ENCODE measurements around the gene ADPRHL1. TPM values are rescaled to one million over a fixed set of nuclear protein-coding genes. Genes with fewer than 3 reads are reported as not detected.

The ADPRHL1 gene
- total RNA-seq, 1 experiment from 2014 or later = 2.7 TPM

DNA sequence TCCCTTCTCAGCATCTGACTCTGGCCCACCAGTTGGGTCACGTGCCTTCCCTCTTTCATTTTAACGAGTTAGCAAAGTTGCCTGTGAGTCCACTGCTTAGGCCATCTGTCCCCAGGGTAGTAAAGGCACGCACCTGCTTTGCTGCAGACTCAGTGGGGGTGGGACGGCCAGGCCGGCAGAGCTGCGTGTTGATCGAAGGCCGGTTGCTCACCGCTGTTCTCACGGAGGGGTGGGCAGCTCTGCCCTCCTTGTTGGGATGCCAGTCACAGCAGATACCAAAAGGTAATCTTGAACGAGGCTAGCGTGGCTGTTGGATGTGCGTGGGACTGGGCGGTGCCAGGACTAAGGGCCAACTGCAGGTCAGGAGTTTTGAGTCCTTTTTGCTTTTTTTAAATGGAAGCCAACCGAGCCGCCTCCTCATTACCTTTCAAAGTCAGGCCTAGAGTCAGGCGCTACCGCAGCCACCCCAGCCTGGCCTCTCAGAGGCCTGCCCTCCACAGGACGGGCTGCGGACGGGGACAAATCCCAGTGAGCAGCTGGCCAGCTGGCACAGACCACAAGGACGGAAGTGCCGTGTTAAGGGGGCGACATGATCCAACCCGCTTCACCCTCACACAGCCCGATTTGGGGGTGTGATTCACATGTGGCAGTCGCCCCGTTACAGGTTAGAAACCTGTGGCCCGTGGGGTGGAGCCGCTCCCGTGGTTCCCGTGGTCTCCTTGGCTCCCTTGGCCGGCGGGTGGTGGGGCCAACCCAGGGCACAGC, 20.6 kb downstream of the ADPRHL1 start:
- no peak overlapping the region for H3K4ac ChIP-seq (ENCODE audit: low read depth, low read length)
- no peak overlapping the region for H3K18ac ChIP-seq (ENCODE audit: insufficient read length, low read depth, low read length)
- no peak overlapping the region for H2AK5ac ChIP-seq (ENCODE audit: insufficient read length, low read length)
- TF ChIP-seq, protein P1, sequence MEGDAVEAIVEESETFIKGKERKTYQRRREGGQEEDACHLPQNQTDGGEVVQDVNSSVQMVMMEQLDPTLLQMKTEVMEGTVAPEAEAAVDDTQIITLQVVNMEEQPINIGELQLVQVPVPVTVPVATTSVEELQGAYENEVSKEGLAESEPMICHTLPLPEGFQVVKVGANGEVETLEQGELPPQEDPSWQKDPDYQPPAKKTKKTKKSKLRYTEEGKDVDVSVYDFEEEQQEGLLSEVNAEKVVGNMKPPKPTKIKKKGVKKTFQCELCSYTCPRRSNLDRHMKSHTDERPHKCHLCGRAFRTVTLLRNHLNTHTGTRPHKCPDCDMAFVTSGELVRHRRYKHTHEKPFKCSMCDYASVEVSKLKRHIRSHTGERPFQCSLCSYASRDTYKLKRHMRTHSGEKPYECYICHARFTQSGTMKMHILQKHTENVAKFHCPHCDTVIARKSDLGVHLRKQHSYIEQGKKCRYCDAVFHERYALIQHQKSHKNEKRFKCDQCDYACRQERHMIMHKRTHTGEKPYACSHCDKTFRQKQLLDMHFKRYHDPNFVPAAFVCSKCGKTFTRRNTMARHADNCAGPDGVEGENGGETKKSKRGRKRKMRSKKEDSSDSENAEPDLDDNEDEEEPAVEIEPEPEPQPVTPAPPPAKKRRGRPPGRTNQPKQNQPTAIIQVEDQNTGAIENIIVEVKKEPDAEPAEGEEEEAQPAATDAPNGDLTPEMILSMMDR (conservative IDR thresholded peaks at IDR 0.05) = no peak
- no peak overlapping the region for H2BK15ac ChIP-seq (ENCODE audit: low read depth, low read length)
- H3K23ac ChIP-seq (ENCODE audit: insufficient read length, low read depth, low read length) = no peak overlapping the region
- Mint-ChIP-seq H3K4me3 (no peak overlapping the region), H3K36me3 (ENCODE audit: insufficient read depth in 1 of 3, low read depth in 3 of 3) (peaks cover 0 to 4% (median 0%) of the 10 kb centered on the region in 3 experiments; a peak in 2 of 7 replicates), H3K9me3 (no peaks in the 10 kb centered on the region), H3K27me3 (ENCODE audit: low read depth) (no peaks in the 10 kb centered on the region), H3K27ac (peak overlapping the region in 1 of 3 experiments; percentile 47; a peak in 1 of 7 replicates), H3K4me1 (peaks cover 0 to 5% of the 10 kb centered on the region in 2 experiments; a peak in 2 of 4 replicates)
- no peaks in the 10 kb centered on the region for H3K4me1 ChIP-seq (ENCODE audit: insufficient read depth, low read length)
- no peak overlapping the region for H3K4me2 ChIP-seq (ENCODE audit: insufficient read depth, insufficient read length, low read length)
- H3K9ac ChIP-seq (ENCODE audit: extremely low read depth, insufficient read length, low read length) = no peak overlapping the region
- no peak overlapping the region for H3K56ac ChIP-seq (ENCODE audit: insufficient read length, low read depth, low read length)
- no peaks in the 10 kb centered on the region for H3K23me2 ChIP-seq (ENCODE audit: insufficient read length, low read depth, low read length, poor library complexity, severe bottlenecking)
- H3K14ac ChIP-seq (ENCODE audit: insufficient read depth, low read length) = no peak overlapping the region; the same call in 1 of the 2 replicates
- H2BK12ac ChIP-seq (ENCODE audit: insufficient read length, low read depth, low read length) = no peak overlapping the region
- DNase-seq = no peak
- no peaks in the 10 kb centered on the region for H4K20me1 ChIP-seq (ENCODE audit: control insufficient read depth, insufficient read depth, insufficient read length)
- H2AFZ ChIP-seq (ENCODE audit: low read length) = no peak overlapping the region
- H4K91ac ChIP-seq (ENCODE audit: insufficient read length, low read depth, low read length) = no peak overlapping the region
- no peaks in the 10 kb centered on the region for H3K9me3 ChIP-seq (ENCODE audit: control insufficient read depth, low read depth, low read length)
- H3T11ph ChIP-seq (ENCODE audit: low read length) = no peak overlapping the region
- H2BK20ac ChIP-seq (ENCODE audit: low read depth, low read length, poor library complexity, severe bottlenecking) = no peak overlapping the region
- H3K79me2 ChIP-seq (ENCODE audit: insufficient read depth, low read length) = no peaks in the 10 kb centered on the region
- no peak overlapping the region for H4K8ac ChIP-seq (replicated peaks; ENCODE audit: insufficient read length, low read depth, low read length)
- H3K27me3 ChIP-seq (ENCODE audit: insufficient read depth, low read length) = no peaks in the 10 kb centered on the region
- no peaks in the 10 kb centered on the region for H3K79me1 ChIP-seq (ENCODE audit: insufficient read depth, low read depth, low read length, poor library complexity, severe bottlenecking)
- no peak overlapping the region for H4K5ac ChIP-seq (ENCODE audit: insufficient read length, low read depth, low read length)
- H2BK5ac ChIP-seq (ENCODE audit: insufficient read length, low read length) = no peak overlapping the region
- no peak overlapping the region for H3K27ac ChIP-seq (ENCODE audit: insufficient read length, low read depth, low read length)
- no CpG with 5 or more reads among the region's 34 CpGs for WGBS (ENCODE audit: extremely low coverage, insufficient read length, low lambda C conversion rate)
- H2BK120ac ChIP-seq (ENCODE audit: low read depth, low read length, poor library complexity, severe bottlenecking) = no peak overlapping the region
